ENCODE results near the gene KRTAP9-1. TPM values are rescaled to one million over a fixed set of nuclear protein-coding genes. Genes with fewer than 3 reads are reported as not detected.
"Not testable (repeated sequence)": the region's sequence is repeated elsewhere in the genome, so short reads cannot be mapped to it uniquely, and the experiment has no call there.

The KRTAP9-1 gene, protein sequence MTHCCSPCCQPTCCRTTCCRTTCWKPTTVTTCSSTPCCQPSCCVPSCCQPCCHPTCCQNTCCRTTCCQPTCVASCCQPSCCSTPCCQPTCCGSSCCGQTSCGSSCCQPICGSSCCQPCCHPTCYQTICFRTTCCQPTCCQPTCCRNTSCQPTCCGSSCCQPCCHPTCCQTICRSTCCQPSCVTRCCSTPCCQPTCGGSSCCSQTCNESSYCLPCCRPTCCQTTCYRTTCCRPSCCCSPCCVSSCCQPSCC
- not detected for polyA plus RNA-seq (ENCODE audit: insufficient read length in 4 of 4)

DNA sequence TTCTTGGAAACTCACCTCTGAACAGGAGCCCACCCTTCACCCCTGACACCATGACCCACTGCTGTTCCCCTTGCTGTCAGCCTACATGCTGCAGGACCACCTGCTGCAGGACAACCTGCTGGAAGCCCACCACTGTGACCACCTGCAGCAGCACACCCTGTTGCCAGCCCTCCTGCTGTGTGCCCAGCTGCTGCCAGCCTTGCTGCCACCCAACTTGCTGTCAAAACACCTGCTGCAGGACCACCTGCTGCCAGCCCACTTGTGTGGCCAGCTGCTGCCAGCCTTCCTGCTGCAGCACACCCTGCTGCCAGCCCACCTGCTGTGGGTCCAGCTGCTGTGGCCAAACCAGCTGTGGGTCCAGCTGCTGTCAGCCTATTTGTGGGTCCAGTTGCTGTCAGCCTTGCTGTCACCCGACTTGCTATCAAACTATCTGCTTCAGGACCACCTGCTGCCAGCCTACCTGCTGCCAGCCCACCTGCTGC, at the start of gene KRTAP9-1:
Gene KRTAP9-1, plus strand, starts transcription at position 51 of the 482 bp plus-strand sequence. Its CDS starts 0 bp downstream, at position 51.
- DNase-seq (ENCODE audit: low read depth in 4 of 4, low spot score in 3 of 4): not testable (repeated sequence)

DNA sequence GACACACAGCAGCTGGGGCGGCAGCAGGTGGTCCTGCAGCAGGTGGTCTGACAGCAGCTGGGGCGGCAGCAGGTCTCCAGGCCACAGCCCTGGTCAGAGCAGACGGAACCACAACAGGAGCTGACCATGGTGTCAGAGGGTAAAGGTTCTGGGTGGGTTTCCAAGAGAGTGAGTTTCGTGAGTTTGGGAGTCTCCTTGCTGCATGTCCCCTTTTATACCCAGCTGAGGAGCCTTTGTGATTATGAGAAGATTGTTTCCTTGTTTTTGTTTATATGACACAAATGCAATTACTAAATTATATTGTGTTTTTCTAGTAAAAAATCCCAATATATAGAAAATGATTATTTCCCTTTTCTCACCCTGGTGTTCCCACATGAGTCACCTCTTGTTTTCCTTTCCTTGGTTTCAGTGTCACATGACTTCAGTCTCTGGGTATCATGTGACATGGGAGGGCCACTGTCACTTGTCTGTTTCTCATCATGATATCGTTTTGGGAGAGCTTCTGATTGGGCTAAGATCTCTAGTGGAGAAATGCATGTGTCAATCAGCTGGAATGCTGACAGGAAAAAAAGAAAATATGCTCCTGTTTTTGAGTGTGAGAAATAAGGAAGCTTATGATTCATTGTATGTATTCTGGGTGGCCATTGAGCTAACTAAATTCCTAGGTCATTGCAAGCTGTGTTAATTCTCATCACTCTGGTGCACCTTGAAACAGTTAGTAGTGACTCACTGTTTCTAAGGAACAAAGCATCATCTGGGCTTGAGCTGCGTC, 49.1 kb upstream of the KRTAP9-1 start, which contains the start of gene KRTAP4-6:
Gene KRTAP4-6, minus strand, starts transcription at position 185 of the 772 bp plus-strand sequence. Its CDS starts 57 bp downstream, at position 128.
- DNase-seq (ENCODE audit: low read depth in 4 of 4, low spot score in 3 of 4): no peak

DNA sequence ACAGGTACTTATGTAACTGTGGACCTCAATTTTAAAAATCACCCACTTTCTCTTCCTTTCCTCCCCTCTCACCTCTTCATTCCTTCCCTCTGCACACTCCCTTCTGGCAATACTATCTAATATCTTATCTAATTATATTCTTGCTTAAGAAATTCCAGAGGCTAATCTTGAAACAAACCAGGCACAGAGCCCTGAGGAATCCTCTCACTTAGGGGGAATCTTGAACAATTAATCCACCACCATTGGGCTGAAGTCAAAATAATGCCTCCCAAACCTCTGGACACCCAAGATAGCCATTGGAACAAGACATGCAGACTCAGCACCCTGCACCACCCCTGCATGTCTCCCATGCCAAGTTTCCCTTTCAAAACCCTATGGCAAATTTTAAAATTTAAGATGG, 48.3 kb upstream of the KRTAP9-1 start:
- no peak for DNase-seq (ENCODE audit: low read depth in 4 of 4, low spot score in 3 of 4)

DNA sequence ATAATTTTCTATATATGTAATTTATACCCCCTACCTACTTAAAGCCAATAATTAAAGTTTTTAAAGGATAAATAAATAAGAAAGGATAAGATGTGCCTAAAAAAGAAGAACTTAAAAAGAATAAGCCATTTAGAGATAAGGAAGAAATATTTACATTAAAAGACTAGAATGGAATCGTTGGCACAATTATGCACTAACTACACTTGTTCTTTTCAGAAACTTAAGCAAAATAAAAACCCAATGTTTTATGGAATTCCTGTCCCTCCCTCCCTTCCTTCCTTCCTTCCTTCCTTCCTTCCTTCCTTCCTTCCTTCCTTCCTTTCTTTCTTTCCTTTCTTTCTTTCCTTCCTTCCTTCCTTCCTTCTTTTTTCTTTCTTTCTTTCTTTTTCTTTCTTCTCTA, 44.8 kb upstream of the KRTAP9-1 start:
- no peak for DNase-seq (ENCODE audit: low read depth in 4 of 4, low spot score in 3 of 4)

DNA sequence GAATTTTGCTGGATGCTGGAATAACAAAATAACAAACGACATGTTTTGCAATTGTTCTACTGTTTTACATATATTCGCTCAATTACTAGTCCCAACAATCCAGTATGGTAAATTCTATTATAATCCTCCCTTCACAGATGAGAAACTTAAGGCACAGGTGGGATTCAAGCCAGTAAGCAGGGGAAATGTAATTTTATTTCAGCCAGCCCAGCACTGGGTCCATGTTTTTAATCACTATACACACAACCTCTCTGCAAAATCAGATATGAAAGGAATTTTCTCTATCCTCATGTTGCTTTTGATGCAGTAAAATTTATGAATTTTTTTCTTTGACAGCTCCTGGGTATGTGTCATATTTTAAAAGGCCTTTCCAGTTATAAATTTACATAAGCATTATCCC, 44.4 kb upstream of the KRTAP9-1 start:
- DNase-seq (ENCODE audit: low read depth in 4 of 4, low spot score in 3 of 4): no peak

DNA sequence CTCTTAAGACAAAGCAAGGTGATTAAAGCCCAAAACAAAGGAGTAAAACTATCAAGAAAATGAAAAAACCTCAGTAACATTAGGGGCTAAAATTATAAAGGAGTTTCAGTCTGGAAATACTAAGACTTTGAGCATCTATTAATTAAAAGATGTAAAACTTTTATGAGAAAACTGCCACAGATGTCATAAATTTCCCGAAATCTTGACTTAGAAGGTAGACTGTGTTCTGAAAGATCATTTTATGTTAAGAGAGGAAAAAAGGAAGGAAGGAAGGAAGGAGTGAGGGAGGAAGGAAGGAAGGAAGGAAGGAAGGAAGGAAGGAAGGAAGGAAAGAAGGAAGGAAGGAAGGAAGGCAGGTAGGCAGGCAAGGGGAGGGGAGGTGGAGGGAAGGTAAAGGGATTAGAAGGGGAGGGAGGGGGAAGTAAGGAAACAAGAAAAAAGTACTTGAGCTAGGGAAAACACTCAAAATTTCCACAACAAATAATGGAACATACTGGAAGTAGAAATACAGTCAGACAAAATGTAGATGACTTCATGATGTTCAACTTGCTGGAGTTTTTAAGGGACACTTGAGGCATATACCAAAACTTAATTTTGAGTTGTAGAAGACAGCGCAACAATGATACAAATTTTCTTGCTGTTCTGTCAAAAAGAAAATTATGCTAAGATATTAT, 42.0 kb upstream of the KRTAP9-1 start:
- no peak for DNase-seq (ENCODE audit: low read depth in 4 of 4, low spot score in 3 of 4)

DNA sequence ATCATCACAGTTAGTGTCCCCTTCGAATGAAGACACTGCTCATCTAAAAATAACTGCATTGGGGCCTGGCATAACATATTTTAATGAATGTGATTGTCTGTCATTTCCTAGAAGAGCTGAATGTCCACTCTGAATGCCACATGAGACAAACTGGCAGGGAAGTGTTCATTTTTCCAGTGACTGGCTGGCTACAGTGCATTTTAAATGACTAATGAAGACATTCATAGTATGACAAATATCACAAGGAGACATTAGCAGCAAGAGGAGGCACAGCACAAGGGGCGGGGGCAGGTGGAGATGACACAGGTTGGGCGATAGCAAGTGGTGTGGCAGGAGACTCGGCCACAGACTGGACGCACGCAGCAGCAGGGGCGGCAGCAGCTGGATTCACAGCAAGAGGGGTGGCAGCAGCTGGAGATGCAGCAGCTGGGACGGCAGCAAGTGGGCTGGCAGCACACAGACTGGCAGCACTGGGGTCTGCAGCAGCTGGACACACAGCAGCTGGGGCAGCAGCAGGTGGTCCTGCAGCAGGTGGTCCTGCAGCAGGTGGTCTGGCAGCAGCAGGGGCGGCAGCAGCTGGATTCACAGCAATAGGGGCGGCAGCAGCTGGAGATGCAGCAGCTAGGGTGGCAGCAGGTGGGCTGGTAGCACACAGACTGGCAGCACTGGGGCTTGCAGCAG, 40.6 kb upstream of the KRTAP9-1 start:
- not testable (repeated sequence) for DNase-seq (ENCODE audit: low read depth in 4 of 4, low spot score in 3 of 4)

DNA sequence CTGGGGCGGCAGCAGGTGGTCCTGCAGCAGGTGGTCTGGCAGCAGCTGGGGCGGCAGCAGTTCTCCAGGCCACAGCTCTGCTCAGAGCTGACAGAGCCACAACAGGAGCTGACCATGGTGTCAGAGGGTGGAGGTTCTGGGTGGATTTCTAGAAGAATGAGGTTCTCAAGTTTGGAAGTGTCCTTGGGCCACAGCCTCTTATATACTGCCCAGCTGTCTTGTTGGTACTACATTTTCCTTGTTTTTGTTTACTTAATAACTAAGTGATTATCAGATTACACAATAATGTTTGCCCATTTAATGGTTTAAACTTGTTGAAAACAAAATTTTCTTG, 40.1 kb upstream of the KRTAP9-1 start, which contains the start of gene KRTAP4-5:
Gene KRTAP4-5, minus strand, starts transcription at position 174 of the 334 bp plus-strand sequence. Its CDS starts 58 bp downstream, at position 116.
- no peak for DNase-seq (ENCODE audit: low read depth in 4 of 4, low spot score in 3 of 4)

DNA sequence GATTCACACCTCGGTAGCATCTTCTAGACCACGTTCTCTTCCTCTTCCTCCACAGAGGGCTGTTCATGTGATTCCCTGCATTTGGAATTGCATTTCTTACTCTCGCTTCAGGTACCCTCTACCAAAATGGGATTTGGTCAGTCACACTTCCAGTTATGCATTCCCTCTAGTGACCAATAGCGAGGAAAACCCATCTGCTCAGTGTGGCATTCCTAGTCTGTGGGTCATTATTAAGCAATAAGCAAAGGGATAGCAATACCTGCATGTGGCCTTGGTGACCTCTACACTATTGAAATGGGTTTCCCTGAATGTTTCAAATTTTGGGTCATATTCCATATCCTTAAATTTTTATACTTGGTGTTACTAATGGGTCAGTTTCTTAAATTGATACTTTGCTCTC, 39.7 kb upstream of the KRTAP9-1 start:
- no peak for DNase-seq (ENCODE audit: low read depth in 4 of 4, low spot score in 3 of 4)

DNA sequence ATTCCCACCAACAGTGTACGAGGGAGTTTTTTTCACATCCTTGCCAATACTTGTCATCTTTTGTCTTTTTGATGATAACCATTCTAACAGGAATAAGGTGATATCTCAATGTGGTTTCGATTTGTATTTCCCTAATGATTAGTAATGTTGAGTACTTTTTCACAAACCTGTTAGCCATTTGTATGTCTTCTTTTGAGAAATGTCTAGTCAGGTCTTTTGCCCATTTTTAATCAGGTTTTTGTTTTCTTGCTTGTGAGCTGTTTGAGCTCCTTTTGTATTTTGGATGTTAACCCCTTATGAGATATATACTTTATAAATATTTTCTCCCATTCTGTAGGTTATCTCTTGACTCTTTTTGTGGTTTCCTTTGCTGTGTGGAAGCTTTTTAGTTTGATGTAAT, 38.2 kb upstream of the KRTAP9-1 start:
- DNase-seq (ENCODE audit: low read depth in 4 of 4, low spot score in 3 of 4): no peak

DNA sequence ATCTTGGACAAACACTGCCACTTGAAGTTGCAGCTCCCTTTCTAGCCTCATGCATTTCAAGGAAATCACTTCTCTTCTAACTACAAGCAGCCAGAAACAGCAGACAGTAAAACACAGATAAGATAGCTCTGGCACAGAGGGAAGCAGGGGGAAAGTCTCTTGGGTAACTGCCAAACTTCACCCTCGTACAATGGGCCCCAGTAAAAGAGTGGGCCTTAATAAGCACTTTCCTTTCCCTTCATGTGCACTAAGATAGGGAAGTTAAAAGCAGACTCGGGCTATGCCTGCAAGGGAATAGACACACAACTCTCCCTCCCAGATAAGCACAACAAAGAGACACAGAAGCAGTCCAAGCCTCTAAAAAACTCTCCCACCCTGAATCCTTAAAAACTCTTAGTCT, 35.8 kb upstream of the KRTAP9-1 start:
- no peak for DNase-seq (ENCODE audit: low read depth in 4 of 4, low spot score in 3 of 4)

DNA sequence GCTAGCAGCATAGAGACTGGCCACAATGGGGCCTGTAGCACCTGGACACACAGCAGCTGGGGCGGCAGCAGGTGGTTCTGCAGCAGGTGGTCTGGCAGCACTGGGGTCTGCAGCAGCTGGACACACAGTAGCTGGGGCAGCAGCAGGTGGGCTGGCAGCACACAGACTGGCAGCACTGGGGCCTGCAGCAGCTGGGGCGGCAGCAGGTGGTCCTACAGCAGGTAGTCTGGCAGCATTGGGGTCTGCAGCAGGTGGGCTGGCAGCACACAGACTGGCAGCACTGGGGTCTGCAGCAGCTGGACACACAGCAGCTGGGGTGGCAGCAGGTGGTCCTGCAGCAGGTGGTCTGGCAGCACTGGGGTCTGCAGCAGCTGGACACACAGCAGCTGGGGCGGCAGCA, 29.5 kb upstream of the KRTAP9-1 start:
- not testable (repeated sequence) for DNase-seq (ENCODE audit: low read depth in 4 of 4, low spot score in 3 of 4)

DNA sequence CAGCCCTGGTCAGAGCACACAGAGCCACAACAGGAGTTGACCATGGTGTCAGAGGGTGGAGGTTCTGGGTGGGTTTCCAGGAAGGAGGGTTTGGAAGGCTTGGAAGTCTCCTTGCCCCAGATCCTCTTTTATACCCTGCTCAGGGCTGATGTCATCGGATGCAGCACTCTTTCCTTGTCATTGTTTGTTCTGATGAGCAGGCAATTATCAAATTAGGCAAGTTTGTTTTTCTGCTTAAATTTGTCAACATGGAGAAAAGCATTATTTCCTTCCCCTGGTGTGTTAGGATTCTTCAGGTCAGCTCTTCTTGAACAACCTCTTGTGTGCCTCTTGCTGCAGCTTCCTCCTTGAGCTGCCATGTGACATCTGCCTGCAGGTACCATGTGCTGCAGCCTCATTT, 29.0 kb upstream of the KRTAP9-1 start, which contains the start of gene KRTAP4-4:
Gene KRTAP4-4, minus strand, starts transcription at position 101 of the 400 bp plus-strand sequence. Its CDS starts 57 bp downstream, at position 44.
- DNase-seq (ENCODE audit: low read depth in 4 of 4, low spot score in 3 of 4): no peak

DNA sequence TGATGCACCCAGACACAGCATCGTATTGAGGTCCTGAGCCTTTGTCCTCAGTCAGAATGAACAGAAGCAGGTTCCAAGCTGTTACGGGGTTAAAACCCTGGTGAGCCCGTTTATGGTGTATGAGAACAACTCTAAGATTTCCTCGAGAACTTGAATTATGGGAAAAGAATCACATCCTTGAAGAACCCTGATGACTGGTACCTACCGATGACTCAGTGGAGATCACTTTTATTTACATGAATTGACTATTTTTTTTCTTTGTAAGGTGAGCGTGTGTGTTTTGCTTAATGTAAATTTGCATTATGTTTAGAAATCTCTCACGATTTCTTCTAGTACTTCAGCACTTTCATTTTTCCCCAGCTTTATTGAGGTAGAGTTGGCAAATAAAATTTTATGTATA, 25.9 kb upstream of the KRTAP9-1 start:
- no peak for DNase-seq (ENCODE audit: low read depth in 4 of 4, low spot score in 3 of 4)

DNA sequence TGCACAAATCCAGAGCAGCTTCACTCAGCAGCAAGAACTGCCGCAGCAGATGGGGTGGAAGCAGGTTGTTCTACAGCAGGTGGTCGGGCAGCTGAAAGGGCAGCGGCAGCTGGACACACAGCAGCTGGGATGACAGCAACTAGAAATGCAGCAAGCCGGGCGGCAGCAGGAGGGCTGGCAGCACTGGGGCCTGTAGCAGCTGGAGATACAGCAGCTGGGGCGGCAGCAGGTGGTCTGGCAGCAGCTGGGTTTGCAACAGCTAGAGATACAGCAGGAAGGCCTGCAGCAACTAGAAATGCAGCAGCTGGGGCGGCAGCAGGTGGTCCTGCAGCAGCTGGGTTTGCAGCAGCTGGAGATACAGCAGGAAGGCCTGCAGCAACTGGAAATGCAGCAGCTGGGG, 22.1 kb upstream of the KRTAP9-1 start:
- no peak for DNase-seq (ENCODE audit: low read depth in 4 of 4, low spot score in 3 of 4)

DNA sequence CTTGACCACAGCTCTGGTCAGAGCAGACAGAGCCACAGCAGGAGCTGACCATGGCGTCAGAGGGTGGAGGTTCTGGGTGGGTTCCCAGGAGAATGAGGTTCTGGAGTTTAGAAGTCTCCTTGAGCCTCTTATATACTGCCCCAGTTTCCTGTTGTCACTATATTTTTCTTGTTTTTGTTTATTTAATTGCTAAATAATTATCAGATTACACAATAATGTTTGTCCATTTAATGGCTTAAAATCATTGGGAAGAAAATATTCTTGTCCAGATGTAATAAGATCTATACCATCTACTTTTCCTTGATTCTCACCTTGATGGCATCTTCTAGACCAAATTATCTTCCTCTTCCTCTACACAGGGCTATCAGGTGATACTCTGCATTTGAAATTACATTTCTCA, 21.6 kb upstream of the KRTAP9-1 start, which contains the start of gene KRTAP4-3:
Gene KRTAP4-3, minus strand, starts transcription at position 101 of the 400 bp plus-strand sequence. Its CDS starts 49 bp downstream, at position 52.
- no peak for DNase-seq (ENCODE audit: low read depth in 4 of 4, low spot score in 3 of 4)

DNA sequence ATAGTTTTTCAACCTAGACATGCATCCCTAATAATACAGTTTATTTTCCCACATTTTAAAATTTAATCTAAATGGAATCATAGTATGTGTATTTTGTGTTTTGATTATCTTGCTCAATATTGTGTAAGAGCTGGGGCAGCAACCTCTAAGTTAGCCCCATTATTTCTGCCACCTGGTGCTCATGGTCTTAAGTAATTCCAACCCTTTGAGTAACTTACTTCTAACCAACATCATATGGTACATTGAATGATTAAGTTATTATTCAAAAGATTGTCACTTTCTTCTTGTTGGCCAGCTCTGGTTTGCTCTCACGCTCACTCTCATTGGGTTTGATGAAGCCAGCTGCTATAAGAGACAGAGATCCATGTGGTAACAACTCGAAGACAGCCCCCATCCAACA, 17.8 kb upstream of the KRTAP9-1 start:
- no peak for DNase-seq (ENCODE audit: low read depth in 4 of 4, low spot score in 3 of 4)

DNA sequence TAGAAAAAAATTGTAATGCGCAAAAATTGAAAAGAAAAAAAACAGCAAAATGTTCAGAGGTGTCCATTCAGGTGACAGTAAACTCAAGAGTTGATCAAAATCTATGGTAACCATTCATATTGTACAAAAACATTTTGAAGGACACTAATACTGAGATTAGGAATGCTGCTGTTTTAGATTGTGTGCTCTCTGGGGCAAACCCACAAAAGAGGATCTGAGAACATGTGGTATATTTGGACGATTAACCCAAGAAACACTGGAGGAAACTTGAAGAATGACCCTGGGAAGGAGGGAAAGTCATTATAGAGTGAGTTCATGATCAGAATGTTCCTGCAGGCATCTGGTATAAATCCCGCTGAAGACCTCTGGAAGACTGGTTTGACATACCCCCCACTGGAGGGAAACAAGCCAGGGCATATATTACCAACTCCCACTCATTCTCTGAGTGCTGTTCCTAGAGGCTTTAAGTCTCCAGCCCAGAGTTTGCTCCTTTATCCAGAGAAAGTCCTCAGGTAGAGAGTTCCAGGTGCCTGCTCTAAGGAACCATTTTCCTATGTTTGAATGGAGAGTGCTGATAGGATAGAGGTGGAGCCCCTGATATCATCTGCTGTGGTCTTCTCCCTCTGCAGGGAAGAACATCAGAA, 12.8 kb upstream of the KRTAP9-1 start:
- DNase-seq (ENCODE audit: low read depth in 4 of 4, low spot score in 3 of 4): no peak

DNA sequence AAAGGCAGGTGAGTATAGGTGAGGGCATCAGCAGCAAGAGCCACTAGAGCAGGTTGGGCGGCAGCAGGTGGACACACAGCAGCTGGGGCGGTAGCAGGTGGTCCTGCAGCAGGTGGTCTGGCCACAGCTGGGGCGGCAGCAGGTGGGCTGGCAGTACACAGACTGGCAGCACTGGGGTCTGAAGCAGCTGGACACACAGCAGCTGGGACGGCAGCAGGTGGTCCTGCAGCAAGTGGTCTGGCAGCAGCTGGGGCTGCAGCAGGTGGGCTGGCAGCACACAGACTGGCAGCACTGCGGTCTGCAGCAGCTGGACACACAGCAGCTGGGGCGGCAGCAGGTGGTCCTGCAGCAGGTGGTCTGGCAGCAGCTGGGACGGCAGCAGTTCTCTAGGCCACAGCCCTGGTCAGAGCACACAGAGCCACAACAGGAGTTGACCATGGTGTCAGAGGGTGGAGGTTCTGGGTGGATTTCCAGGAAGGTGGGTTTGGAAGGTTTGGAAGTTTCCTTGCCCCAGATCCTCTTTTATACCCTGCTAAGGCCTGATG, 11.9 kb upstream of the KRTAP9-1 start, which contains the start of gene KRTAP4-2:
Gene KRTAP4-2, minus strand, starts transcription at position 495 of the 545 bp plus-strand sequence. Its CDS starts 57 bp downstream, at position 438.
- DNase-seq (ENCODE audit: low read depth in 4 of 4, low spot score in 3 of 4): no peak

Measured in left renal pelvis (tissue), 4 donors.